Measurements from ENCODE around the gene EIF4E2. TPM values are rescaled to one million over a fixed set of nuclear protein-coding genes. Genes with fewer than 3 reads are reported as not detected.

EIF4E2 gene, protein sequence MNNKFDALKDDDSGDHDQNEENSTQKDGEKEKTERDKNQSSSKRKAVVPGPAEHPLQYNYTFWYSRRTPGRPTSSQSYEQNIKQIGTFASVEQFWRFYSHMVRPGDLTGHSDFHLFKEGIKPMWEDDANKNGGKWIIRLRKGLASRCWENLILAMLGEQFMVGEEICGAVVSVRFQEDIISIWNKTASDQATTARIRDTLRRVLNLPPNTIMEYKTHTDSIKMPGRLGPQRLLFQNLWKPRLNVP
- total RNA-seq = 10 to 100 TPM; 43.7 to 63.6 TPM
- 10 to 100 TPM; 68.3 to 77.7 TPM for polyA plus RNA-seq
- long read RNA-seq, donor 1, transcript EIF4E2-201 (7 exons, 1,604 nt) = major isoform, 22 of 63 reads
- long read RNA-seq, donor 1, partial matches to known transcripts = 31 of 63 reads
- long read RNA-seq, donor 1, other reads (novel, unspliced or antisense) = 0 of 63 reads
- long read RNA-seq, donor 2, transcript EIF4E2-201 (7 exons, 1,604 nt) = major isoform, 8 of 31 reads
- long read RNA-seq, donor 2, partial matches to known transcripts = 16 of 31 reads
- long read RNA-seq, donor 2, other reads (novel, unspliced or antisense) = 0 of 31 reads
- long read RNA-seq, donor 3, transcript EIF4E2-201 (7 exons, 1,604 nt) = major isoform, 21 of 49 reads
- long read RNA-seq, donor 3, partial matches to known transcripts = 21 of 49 reads
- long read RNA-seq, donor 3, other reads (novel, unspliced or antisense) = 0 of 49 reads
- long read RNA-seq, donor 4, transcript EIF4E2-201 (7 exons, 1,604 nt) = major isoform, 5 of 30 reads
- long read RNA-seq, donor 4, partial matches to known transcripts = 21 of 30 reads
- long read RNA-seq, donor 4, other reads (novel, unspliced or antisense) = 0 of 30 reads
- long read RNA-seq, donor 5, transcript EIF4E2-201 (7 exons, 1,604 nt) = major isoform, 35 of 109 reads
- long read RNA-seq, donor 5, transcript EIF4E2-206 (6 exons, 1,014 nt) = minor isoform, 5 of 109 reads
- long read RNA-seq, donor 5, partial matches to known transcripts = 61 of 109 reads
- long read RNA-seq, donor 5, other reads (novel, unspliced or antisense) = 0 of 109 reads

- peak within 1 kb of the TSS; percentile 96 to 97 for H3K27ac ChIP-seq (ENCODE audit: low read depth in 1 of 2, low read length in 1 of 2)
- peak within 1 kb of the TSS; percentile 80 to 97 for H3K9ac ChIP-seq (ENCODE audit: insufficient read depth in 1 of 2, low read length in 2 of 2)
- peaks cover 0 to 23% (median 11%) of the 10 kb centered on the region in 4 donors for H3K36me3 ChIP-seq (ENCODE audit: control insufficient read depth in 4 of 4, insufficient read depth in 4 of 4, low read length in 4 of 4)
- TF ChIP-seq, protein P1, sequence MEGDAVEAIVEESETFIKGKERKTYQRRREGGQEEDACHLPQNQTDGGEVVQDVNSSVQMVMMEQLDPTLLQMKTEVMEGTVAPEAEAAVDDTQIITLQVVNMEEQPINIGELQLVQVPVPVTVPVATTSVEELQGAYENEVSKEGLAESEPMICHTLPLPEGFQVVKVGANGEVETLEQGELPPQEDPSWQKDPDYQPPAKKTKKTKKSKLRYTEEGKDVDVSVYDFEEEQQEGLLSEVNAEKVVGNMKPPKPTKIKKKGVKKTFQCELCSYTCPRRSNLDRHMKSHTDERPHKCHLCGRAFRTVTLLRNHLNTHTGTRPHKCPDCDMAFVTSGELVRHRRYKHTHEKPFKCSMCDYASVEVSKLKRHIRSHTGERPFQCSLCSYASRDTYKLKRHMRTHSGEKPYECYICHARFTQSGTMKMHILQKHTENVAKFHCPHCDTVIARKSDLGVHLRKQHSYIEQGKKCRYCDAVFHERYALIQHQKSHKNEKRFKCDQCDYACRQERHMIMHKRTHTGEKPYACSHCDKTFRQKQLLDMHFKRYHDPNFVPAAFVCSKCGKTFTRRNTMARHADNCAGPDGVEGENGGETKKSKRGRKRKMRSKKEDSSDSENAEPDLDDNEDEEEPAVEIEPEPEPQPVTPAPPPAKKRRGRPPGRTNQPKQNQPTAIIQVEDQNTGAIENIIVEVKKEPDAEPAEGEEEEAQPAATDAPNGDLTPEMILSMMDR (IDR thresholded peaks at IDR 0.05; ENCODE audit: control extremely low read depth, extremely low read depth) = peak; percentile 6
- peaks cover 0 to 13% (median 1%) of the 10 kb centered on the region in 4 donors for H3K9me3 ChIP-seq (ENCODE audit: control insufficient read depth in 4 of 4, insufficient read depth in 3 of 4, low read length in 3 of 4)
- H3K4me1 ChIP-seq (ENCODE audit: control insufficient read depth in 5 of 5, insufficient read depth in 5 of 5, low read length in 5 of 5) = peaks cover 6 to 16% (median 10%) of the 10 kb centered on the region in 5 donors
- H3K4me3 ChIP-seq = peak within 1 kb of the TSS; percentile 82
- ATAC-seq (ENCODE audit: insufficient read depth, low FRiP score) (peak; percentile 94), DNase-seq (peak; percentile 96 to 98 (median 96))
- 0 to 1% methylated on average over 67 to 81 of the region's 81 CpGs for WGBS, 2 donors
- no peaks in the 10 kb centered on the region for H3K27me3 ChIP-seq (ENCODE audit: control insufficient read depth in 3 of 3, insufficient read depth in 3 of 3, low read length in 2 of 3)
Measured at GRCh38 chr2:232550354-232551249, at the start of gene EIF4E2, which contains the start of gene TIGD1. TSS of gene EIF4E2 (plus strand) at chr2:232550689. CDS start at chr2:232550725, 36 bp downstream. TSS of gene TIGD1 (minus strand) at chr2:232550557. CDS start at chr2:232549882, 675 bp downstream.

DNA sequence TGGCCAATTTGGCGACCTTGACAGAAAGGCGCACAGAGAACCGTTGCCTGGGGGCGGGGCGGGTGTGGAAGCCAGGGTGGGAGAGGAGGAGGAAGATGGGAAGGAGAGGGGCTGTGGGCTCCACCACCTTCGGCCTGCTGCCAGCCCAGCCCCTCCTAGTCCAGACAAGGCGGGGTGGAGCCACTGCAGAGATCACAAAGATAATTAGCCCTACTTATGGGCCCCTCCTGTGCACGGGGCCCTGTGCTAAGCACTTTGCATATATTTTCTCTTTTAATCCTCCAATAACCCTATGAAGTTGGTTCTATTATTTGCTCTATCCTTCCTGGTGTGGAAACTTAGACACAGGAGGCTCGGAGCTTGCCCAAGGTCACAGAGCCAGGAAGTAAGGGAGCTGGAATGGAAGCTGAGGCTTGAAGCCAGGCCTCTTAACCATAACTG is 49.1 kb upstream of the EIF4E2 start:
- no peaks in the 10 kb centered on the region for H3K36me3 ChIP-seq (ENCODE audit: control insufficient read depth in 4 of 4, insufficient read depth in 4 of 4, low read length in 4 of 4)
- H3K9ac ChIP-seq (ENCODE audit: insufficient read depth in 1 of 2, low read length in 2 of 2) = no peak overlapping the region
- TF ChIP-seq, protein P1 (IDR thresholded peaks at IDR 0.05; ENCODE audit: control extremely low read depth, extremely low read depth) = no peak
- no peak for ATAC-seq (ENCODE audit: insufficient read depth, low FRiP score)
- H3K4me3 ChIP-seq = no peak overlapping the region
- H3K27me3 ChIP-seq (ENCODE audit: control insufficient read depth in 3 of 3, insufficient read depth in 3 of 3, low read length in 2 of 3) = peaks cover 0 to 42% (median 26%) of the 10 kb centered on the region in 3 donors
- peaks cover 0 to 4% (median 0%) of the 10 kb centered on the region in 4 donors for H3K9me3 ChIP-seq (ENCODE audit: control insufficient read depth in 4 of 4, insufficient read depth in 3 of 4, low read length in 3 of 4)
- peaks cover 0 to 8% (median 0%) of the 10 kb centered on the region in 5 donors for H3K4me1 ChIP-seq (ENCODE audit: control insufficient read depth in 5 of 5, insufficient read depth in 5 of 5, low read length in 5 of 5)
- no peak for DNase-seq
- H3K27ac ChIP-seq (ENCODE audit: low read depth in 1 of 2, low read length in 1 of 2) = no peak overlapping the region
- WGBS, 2 donors = 79 to 83% methylated on average over 9 of the region's 9 CpGs

- Histone ChIP-seq H3K9me3 (ENCODE audit: control insufficient read depth in 4 of 4, insufficient read depth in 3 of 4, low read length in 3 of 4) (peaks cover 0 to 4% (median 0%) of the 10 kb centered on the region in 4 donors), H3K4me1 (ENCODE audit: control insufficient read depth in 5 of 5, insufficient read depth in 5 of 5, low read length in 5 of 5) (peaks cover 0 to 8% (median 0%) of the 10 kb centered on the region in 5 donors), H3K4me3 (no peak overlapping the region), H3K27ac (ENCODE audit: low read depth in 1 of 2, low read length in 1 of 2) (no peak overlapping the region), H3K27me3 (ENCODE audit: control insufficient read depth in 3 of 3, insufficient read depth in 3 of 3, low read length in 2 of 3) (peaks cover 0 to 43% (median 26%) of the 10 kb centered on the region in 3 donors), H3K36me3 (ENCODE audit: control insufficient read depth in 4 of 4, insufficient read depth in 4 of 4, low read length in 4 of 4) (no peaks in the 10 kb centered on the region), H3K9ac (ENCODE audit: insufficient read depth in 1 of 2, low read length in 2 of 2) (no peak overlapping the region)
- DNase-seq (no peak), ATAC-seq (ENCODE audit: insufficient read depth, low FRiP score) (no peak)
- TF ChIP-seq, protein P1 (IDR thresholded peaks at IDR 0.05; ENCODE audit: control extremely low read depth, extremely low read depth) = no peak
- 41 to 51% methylated on average over 10 of the region's 10 CpGs for WGBS, 2 donors
Measured at GRCh38 chr2:232501794-232502390, 48.6 kb upstream of the EIF4E2 start.
